B cell (primary cell): Measurements from ENCODE around the gene RABEP2. TPM values are rescaled to one million over a fixed set of nuclear protein-coding genes. Genes with fewer than 3 reads are reported as not detected.

Experiments used
- ATAC-seq: fragments of 200-7000 bp; cut with Tn5 transposase; one replicate; pipeline ENCODE4 v1.10.0; 2021; ENCODE audit warnings: low read depth, mild to moderate bottlenecking, moderate number of reproducible peaks, moderate library complexity
- CTCF ChIA-PET: fragments of 350-600 bp; sonication (Branson Sonifier 250); formaldehyde crosslinking; loops from one replicate; lab custom pipeline; 2021; ENCODE audit warnings: antibody characterized with exemption, inconsistent platforms; lab: Charles Lee
- POLR2A ChIA-PET: fragments of 350-600 bp; sonication (Branson Sonifier 250); formaldehyde crosslinking; loops from one replicate; lab custom pipeline; 2021; ENCODE audit warnings: antibody characterized with exemption; lab: Charles Lee
- DNase-seq: peaks from one replicate; pipeline ENCODE4 v3.0.0; 2013
- H2AFZ ChIP-seq: 2 replicates; pipeline ENCODE4 v1.6.1; 2012; ENCODE audit warnings: mild to moderate bottlenecking, low read depth, low read length; ENCODE audit not compliant: insufficient read depth, poor library complexity, severe bottlenecking
- H3K27ac ChIP-seq, 2 donors: 1 replicate in 1 of 2; 2 replicates in 1 of 2; pipeline ENCODE4 v1.5.1; 2012 to 2013; ENCODE audit warnings: low read length in 2 of 2, mild to moderate bottlenecking in 2 of 2, moderate library complexity in 1 of 2
- H3K27me3 ChIP-seq, 4 experiments: fragments of 200-600 bp in 1 of 4; sonication (generic) in 1 of 4; replicated peaks in 1 of 4; 1 replicate in 2 of 4; 2 replicates in 2 of 4; pipeline versions ENCODE4 v1.6.1 to v1.7.0; 2013 to 2016; ENCODE audit warnings: low read length in 3 of 4, mild to moderate bottlenecking in 2 of 4, mixed read lengths in 1 of 4, moderate library complexity in 1 of 4; ENCODE audit not compliant: insufficient read depth in 4 of 4, control insufficient read depth in 3 of 4; ENCODE audit errors: control extremely low read depth in 1 of 4
- H3K36me3 ChIP-seq, 2 experiments: replicated peaks in 1 of 2; 1 replicate in 1 of 2; 2 replicates in 1 of 2; pipeline versions ENCODE4 v1.6.1 to v1.7.1; 2013; ENCODE audit warnings: low read length in 1 of 2; ENCODE audit not compliant: insufficient read depth in 2 of 2, control insufficient read depth in 1 of 2; ENCODE audit errors: control extremely low read depth in 1 of 2, extremely low read depth in 1 of 2
- H3K4me1 ChIP-seq, 2 donors: fragments of 200-600 bp in 1 of 2; sonication (generic) in 1 of 2; 1 replicate in 1 of 2; 2 replicates in 1 of 2; pipeline versions ENCODE4 v1.5.1 to v1.6.1; 2013 to 2017; ENCODE audit warnings: low read length in 2 of 2; ENCODE audit not compliant: control insufficient read depth in 2 of 2, insufficient read depth in 2 of 2
- H3K4me2 ChIP-seq: replicated peaks from 2 replicates; pipeline ENCODE3; 2012; ENCODE audit warnings: mild to moderate bottlenecking, low read depth, low read length; ENCODE audit not compliant: poor library complexity, severe bottlenecking
- H3K4me3 ChIP-seq, 5 experiments: fragments of 200-600 bp in 1 of 5; sonication (generic) in 1 of 5; 1 replicate in 3 of 5; 2 replicates in 2 of 5; pipeline versions ENCODE4 v1.5.1 to v1.7.0; 2011 to 2016; ENCODE audit warnings: low read length in 4 of 5, mild to moderate bottlenecking in 4 of 5, low read depth in 2 of 5, control low read depth in 1 of 5, moderate library complexity in 1 of 5; ENCODE audit not compliant: insufficient read depth in 1 of 5; ENCODE audit errors: control extremely low read depth in 1 of 5, extremely low read depth in 1 of 5
- H3K79me2 ChIP-seq: fragments of 200-600 bp; sonication (generic); one replicate; pipeline ENCODE4 v1.6.0; 2016; ENCODE audit warnings: low read length; ENCODE audit not compliant: control insufficient read depth, insufficient read depth
- H3K9ac ChIP-seq: fragments of 200-600 bp; sonication (generic); 2 replicates; pipeline ENCODE4 v1.6.1; 2017; ENCODE audit warnings: mild to moderate bottlenecking, low read length, moderate library complexity
- H3K9me3 ChIP-seq, 3 donors: one replicate each; pipeline versions ENCODE4 v1.6.1 to v1.7.1; 2013; ENCODE audit warnings: low read length in 2 of 3; ENCODE audit not compliant: control insufficient read depth in 2 of 3, insufficient read depth in 1 of 3; ENCODE audit errors: control extremely low read depth in 1 of 3
- H4K20me1 ChIP-seq: 2 replicates; pipeline ENCODE4 v1.6.0; 2012; ENCODE audit warnings: mild to moderate bottlenecking, low read length; ENCODE audit not compliant: insufficient read depth, control insufficient read depth, poor library complexity, severe bottlenecking
- H3K27ac Mint-ChIP-seq: one replicate; pipeline ENCODE4 v1.8.0; 2021; ENCODE audit warnings: mixed read lengths
- H3K27me3 Mint-ChIP-seq: one replicate; pipeline ENCODE4 v1.8.0; 2021; ENCODE audit warnings: mixed read lengths
- H3K4me1 Mint-ChIP-seq: one replicate; pipeline ENCODE4 v1.8.0; 2021; ENCODE audit warnings: mixed read lengths
- H3K4me3 Mint-ChIP-seq: one replicate; pipeline ENCODE4 v1.8.0; 2021; ENCODE audit warnings: mixed read lengths
- H3K9me3 Mint-ChIP-seq: one replicate; pipeline ENCODE4 v1.8.0; 2022; ENCODE audit warnings: mixed read lengths; ENCODE audit not compliant: insufficient read depth
- EZH2 ChIP-seq: IDR thresholded peaks from 2 replicates; pipeline ENCODE4 v1.6.1; 2012; ENCODE audit warnings: borderline replicate concordance, low read depth, mild to moderate bottlenecking, moderate library complexity, low read length; ENCODE audit not compliant: insufficient read depth, poor library complexity, severe bottlenecking
- WGBS: methylation state at CpG from one replicate; pipeline ENCODE4 v1.1.5; 2013; ENCODE audit warnings: missing lambda C conversion rate; ENCODE audit not compliant: insufficient coverage; 5-methylcytosine and 5-hydroxymethylcytosine counted together
- intact Hi-C: fragments of 100-400 bp; cut with micrococcal nuclease; formaldehyde crosslinking; loops from one replicate; pipeline ENCODE4 v1.10.0; 2022
- polyA plus RNA-seq: library from polyadenylated mRNA; depleted of rRNA; stranded (reverse); fragments of >200 nt; gene quantifications from 2 replicates; pipeline ENCODE4 v1.2.3, GENCODE V29; 2012
- total RNA-seq, 2 donors: library from RNA; stranded (reverse); fragments of 120-200 nt in 1 of 2; gene quantifications; 1 replicate in 1 of 2; 2 replicates in 1 of 2; pipeline versions ENCODE4 v1.2.3 to v1.2.4, GENCODE V29; 2013 to 2022
- TF ChIP-seq, protein P1 (sequence below): fragments of 200-600 bp; IDR thresholded peaks from one replicate; pipeline ENCODE4 v1.8.0; 2022; ENCODE audit warnings: antibody characterized with exemption, mild to moderate bottlenecking

RABEP2 gene
- total and polyA plus RNA-seq, 2 donors (not counting 1 experiment from before 2014, with no cell fraction given) = 136 to 178 TPM

DNA sequence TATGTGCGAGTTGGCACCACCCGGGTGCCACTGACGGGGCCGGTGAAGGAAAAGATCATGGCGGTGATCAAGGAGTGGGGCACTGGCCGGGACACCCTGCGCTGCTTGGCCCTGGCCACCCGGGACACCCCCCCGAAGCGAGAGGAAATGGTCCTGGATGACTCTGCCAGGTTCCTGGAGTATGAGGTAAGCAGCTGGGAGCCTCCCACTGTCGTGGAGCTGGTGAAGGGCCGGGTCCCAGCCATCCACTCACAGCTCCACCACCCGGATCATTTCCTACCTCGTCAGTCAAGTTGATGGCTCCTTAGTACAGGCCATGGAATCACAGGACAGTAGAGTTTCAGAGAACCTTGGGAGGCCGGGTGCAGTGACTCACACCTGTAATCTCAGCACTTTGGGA lies 26.8 kb downstream of the RABEP2 start:
- no peak for TF ChIP-seq EZH2
- TF ChIP-seq, protein P1, sequence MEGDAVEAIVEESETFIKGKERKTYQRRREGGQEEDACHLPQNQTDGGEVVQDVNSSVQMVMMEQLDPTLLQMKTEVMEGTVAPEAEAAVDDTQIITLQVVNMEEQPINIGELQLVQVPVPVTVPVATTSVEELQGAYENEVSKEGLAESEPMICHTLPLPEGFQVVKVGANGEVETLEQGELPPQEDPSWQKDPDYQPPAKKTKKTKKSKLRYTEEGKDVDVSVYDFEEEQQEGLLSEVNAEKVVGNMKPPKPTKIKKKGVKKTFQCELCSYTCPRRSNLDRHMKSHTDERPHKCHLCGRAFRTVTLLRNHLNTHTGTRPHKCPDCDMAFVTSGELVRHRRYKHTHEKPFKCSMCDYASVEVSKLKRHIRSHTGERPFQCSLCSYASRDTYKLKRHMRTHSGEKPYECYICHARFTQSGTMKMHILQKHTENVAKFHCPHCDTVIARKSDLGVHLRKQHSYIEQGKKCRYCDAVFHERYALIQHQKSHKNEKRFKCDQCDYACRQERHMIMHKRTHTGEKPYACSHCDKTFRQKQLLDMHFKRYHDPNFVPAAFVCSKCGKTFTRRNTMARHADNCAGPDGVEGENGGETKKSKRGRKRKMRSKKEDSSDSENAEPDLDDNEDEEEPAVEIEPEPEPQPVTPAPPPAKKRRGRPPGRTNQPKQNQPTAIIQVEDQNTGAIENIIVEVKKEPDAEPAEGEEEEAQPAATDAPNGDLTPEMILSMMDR = no peak
- no peaks in the 10 kb centered on the region for H4K20me1 ChIP-seq
- H3K4me3 ChIP-seq = no peak overlapping the region
- Mint-ChIP-seq H3K9me3 (no peaks in the 10 kb centered on the region), H3K4me1 (peaks cover 10% of the 10 kb centered on the region), H3K27ac (peak overlapping the region; percentile 32), H3K4me3 (no peak overlapping the region), H3K27me3 (no peaks in the 10 kb centered on the region)
- no peak overlapping the region for H3K9ac ChIP-seq
- no peak overlapping the region for H3K27ac ChIP-seq
- no peak for ATAC-seq
- ChIA-PET CTCF (interaction anchor here (2.8 kb wide), 1 partner anchor 47 kb away, joined by 8 read pairs; no protein-coding TSS in a partner anchor), POLR2A (no interaction called here)
- H3K9me3 ChIP-seq = no peaks in the 10 kb centered on the region
- no peaks in the 10 kb centered on the region for H3K79me2 ChIP-seq
- no peak overlapping the region for H2AFZ ChIP-seq
- 99% methylated on average over 15 of the region's 15 CpGs for WGBS
- no peaks in the 10 kb centered on the region for H3K27me3 ChIP-seq
- peaks cover 8 to 11% of the 10 kb centered on the region in 2 donors for H3K4me1 ChIP-seq
- intact Hi-C loops = no loop called here
- H3K36me3 ChIP-seq = peaks cover 2 to 6% of the 10 kb centered on the region in 2 experiments
- H3K4me2 ChIP-seq = no peak overlapping the region
- no peak for DNase-seq

DNA sequence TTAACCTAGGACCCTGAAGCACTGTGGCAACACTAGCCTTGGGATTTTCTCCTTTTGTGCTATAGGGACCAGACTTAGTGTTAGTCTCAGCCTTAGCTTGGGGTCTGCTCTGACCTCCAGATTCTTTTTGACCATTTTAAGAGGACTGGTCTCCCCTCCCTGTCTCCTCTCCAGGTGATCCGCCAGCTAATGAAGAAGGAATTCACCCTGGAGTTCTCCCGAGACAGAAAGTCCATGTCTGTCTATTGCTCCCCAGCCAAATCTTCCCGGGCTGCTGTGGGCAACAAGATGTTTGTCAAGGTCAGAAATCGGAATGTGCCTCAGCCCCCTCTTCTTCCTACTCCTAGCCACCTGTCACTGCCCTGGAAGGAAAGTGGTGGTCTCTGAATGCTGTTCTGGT lies 27.2 kb downstream of the RABEP2 start:
- H3K4me1 Mint-ChIP-seq = peaks cover 7% of the 10 kb centered on the region
- no peaks in the 10 kb centered on the region for H3K79me2 ChIP-seq
- no peak overlapping the region for H3K9ac ChIP-seq
- WGBS = 100% methylated on average over 2 of the region's 4 CpGs
- peaks cover 2 to 6% of the 10 kb centered on the region in 2 experiments for H3K36me3 ChIP-seq
- H3K4me1 ChIP-seq = peaks cover 4 to 7% of the 10 kb centered on the region in 2 donors
- H2AFZ ChIP-seq = no peak overlapping the region
- no peaks in the 10 kb centered on the region for H3K9me3 Mint-ChIP-seq
- ATAC-seq (no peak), DNase-seq (no peak)
- H3K4me3 Mint-ChIP-seq = no peak overlapping the region
- no peak overlapping the region for H3K27ac ChIP-seq
- no peaks in the 10 kb centered on the region for H3K27me3 Mint-ChIP-seq
- no peaks in the 10 kb centered on the region for H4K20me1 ChIP-seq
- H3K27me3 ChIP-seq = no peaks in the 10 kb centered on the region
- TF ChIP-seq EZH2 = no peak
- TF ChIP-seq, protein P1 = no peak
- H3K9me3 ChIP-seq = no peaks in the 10 kb centered on the region
- no peak overlapping the region for H3K4me2 ChIP-seq
- intact Hi-C loops = no loop called here
- H3K4me3 ChIP-seq = no peak overlapping the region
- CTCF ChIA-PET = interaction anchor here (2.8 kb wide), 1 partner anchor 47 kb away, joined by 8 read pairs; no protein-coding TSS in a partner anchor
- POLR2A ChIA-PET = no interaction called here
- H3K27ac Mint-ChIP-seq = peak overlapping the region; percentile 32
